ENCODE measurements around the gene PPP6R2. TPM values are rescaled to one million over a fixed set of nuclear protein-coding genes. Genes with fewer than 3 reads are reported as not detected.
"Not testable (repeated sequence)": the region's sequence is repeated elsewhere in the genome, so short reads cannot be mapped to it uniquely, and the experiment has no call there.

Gene PPP6R2
- total RNA-seq, 2 donors from 2014 or later = 44.6 to 61.0 TPM

DNA sequence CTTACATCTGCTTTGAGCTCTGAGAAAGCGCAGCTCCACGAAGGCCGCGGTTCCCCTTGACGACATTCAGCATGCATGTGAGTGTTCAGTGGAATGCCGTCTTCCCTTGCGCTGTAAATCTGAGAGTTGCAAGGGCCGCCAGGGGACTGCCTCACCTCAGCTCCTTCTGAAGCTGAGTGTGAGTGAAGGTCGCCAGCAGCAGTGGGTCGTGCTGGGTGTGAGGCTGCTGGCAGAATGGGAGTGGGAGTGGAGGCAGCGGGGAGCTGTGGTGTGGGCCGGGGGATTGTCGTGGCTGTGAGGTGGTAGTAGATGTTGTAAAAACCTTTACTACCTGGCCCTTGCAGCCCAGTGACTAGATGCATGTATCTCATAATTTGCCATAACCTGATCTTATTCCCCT lies 65.2 kb downstream of the PPP6R2 start:
- no peak for ATAC-seq
- no peak for DNase-seq
- intact Hi-C loops (cut with DNase I, micrococcal nuclease) = no loop called here

DNA sequence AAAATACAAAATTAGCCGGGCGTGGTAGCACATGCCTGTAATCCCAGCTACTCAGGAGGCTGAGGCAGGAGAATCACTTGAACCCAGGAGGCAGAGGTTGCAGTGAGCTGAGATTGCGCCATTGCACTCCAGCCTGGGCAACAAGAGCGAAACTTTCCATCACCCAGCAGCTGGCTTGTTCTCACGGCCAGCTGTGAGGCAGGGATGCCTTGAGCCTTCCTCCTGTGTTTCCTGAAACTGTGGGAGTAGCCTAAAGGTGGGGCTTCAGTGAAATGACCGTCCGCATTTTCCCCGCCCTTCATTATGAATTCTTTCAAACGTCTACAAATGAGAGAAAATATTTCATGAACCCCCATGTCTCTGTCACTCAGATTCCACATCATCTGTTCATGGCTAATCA lies 65.8 kb downstream of the PPP6R2 start:
- ATAC-seq; DNase-seq; intact Hi-C loops (cut with DNase I, micrococcal nuclease): not testable (repeated sequence)

DNA sequence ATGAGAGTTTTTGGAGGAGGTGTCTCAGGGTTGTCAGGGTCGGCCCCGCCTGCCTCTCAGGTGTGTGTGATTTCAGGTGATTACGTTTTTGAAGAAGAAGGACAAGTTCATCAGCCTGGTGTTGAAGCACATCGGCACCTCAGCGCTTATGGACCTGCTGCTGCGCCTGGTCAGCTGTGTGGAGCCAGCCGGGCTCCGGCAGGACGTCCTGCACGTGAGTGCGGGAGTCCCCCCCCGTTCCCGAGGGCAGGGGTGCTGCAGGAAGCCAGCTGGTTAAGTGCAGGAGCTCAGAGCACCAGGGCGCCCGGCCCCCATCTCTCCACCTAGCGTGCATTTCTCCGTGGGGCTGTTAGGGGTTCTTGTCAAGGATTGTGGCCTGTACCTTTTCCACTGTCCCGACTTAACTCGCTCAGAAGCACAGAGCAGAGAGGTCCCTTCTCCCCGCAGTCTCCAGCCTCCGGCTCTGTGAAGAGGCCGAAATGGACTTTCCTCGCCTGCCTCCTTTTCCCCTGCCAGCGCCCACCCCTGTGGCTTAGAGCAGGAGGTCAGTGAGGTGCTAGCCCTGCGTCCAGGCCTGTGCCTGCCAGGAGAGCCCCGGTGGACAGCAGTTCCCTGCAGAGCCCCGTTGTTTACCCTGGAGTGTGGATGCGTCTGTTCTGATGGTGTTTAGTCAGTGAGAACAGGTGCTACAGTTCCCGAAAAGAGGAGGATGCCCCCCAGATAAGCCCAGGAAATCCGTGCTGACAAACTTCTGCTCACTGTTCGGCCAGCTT lies 71.5 kb downstream of the PPP6R2 start:
- intact Hi-C loops (cut with DNase I, micrococcal nuclease) = no loop called here
- DNase-seq (no peak), ATAC-seq (no peak)

DNA sequence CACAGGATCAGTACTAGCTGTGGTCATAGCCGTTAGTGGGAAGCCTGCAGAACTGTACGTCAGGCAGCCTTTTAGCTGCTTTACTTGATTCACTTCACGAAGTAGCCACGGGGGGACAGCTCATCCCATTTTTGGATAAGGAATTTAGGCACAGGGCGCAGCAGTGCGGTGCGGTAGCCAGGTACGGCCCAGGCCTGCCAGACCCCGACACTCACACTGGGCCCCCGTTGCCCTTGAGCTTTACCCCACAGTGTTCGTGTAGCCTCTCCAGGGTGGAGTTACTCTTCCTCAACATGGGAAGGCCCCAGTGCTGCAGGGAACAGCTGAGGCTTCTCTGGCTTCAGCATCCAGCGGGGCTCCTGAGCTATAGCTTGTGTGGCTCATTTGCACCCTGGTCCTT lies 72.3 kb downstream of the PPP6R2 start:
- ATAC-seq (no peak), DNase-seq (no peak)
- intact Hi-C loops (cut with DNase I, micrococcal nuclease) = no loop called here

DNA sequence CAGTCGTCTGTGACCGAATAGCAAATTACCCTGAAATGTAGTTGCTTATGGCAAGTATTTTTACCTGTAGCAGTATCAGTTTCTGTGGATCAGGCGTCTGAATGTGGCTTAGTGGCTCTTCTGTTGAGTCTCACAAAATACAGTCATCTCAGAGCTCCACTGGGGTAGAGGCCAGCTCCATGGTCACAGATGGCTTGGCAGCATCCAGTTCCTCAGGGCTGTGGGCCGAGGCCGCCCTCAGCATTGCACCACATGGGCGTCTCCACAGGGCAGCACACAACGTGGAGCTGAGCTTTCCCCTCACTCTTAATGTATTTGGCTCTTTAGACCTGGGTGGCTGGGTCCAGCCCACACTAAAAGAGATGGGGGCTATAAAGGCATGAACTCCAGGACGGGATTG lies 73.9 kb downstream of the PPP6R2 start:
- DNase-seq (no peak), ATAC-seq (no peak)
- intact Hi-C loops (cut with DNase I, micrococcal nuclease) = no loop called here

DNA sequence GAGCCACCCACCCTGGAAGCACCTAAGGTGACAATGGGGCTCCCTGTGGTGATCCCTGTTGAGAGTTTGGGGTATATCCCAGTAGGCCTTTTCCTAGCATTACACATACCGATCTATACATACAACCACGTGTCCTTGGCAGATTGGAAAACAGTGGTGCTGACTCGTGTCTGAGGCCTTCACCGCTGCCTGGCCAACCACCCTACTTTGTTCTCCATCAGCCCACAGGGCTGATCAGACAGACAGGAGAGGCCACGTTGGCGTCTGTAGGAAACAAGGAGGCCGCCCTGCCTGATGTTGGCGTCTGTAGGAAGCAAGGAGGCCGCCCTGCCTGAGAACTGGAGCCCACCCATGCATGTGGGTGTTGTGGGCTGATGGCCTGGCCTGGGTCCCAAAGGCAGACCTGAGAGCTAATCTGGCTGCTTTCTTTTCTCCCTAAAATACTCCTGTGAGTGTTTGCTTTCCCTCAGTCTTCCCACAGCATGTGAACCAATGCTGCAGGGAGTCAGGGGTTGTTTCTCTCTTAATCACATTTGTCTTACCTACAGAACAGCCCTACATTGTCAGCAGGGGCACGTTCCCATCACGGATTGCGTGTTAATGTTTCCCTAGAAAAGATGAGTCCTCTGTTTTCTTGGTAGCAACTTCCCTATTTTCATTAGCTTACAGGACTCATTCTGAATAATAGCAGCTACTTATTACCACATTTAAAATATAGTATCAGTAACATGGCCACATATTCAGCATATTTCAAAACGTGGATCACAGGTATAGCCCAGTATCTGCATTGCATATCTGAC lies 74.5 kb downstream of the PPP6R2 start:
- intact Hi-C loops (cut with DNase I, micrococcal nuclease) = no loop called here
- ATAC-seq (no peak), DNase-seq (no peak)

DNA sequence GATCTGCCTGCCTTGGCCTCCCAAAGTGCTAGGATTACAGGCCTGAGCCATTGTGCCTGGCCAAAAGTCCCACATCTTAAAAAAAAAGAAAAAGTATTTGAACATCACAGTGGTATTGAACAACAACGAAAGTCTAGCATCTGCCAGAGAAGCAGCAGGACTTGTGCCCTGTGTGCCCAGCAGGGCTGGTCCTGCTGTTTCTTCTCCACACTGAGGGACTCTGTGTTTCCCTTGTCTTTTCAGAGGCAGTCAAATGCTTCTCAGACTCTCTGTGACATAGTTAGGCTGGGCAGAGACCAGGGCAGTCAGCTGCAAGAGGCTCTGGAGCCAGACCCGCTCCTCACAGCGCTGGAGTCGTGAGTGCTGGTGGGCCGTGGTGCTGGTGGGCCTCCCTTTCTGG lies 75.5 kb downstream of the PPP6R2 start:
- no peak for DNase-seq
- intact Hi-C loops (cut with DNase I, micrococcal nuclease) = no loop called here
- ATAC-seq = no peak

DNA sequence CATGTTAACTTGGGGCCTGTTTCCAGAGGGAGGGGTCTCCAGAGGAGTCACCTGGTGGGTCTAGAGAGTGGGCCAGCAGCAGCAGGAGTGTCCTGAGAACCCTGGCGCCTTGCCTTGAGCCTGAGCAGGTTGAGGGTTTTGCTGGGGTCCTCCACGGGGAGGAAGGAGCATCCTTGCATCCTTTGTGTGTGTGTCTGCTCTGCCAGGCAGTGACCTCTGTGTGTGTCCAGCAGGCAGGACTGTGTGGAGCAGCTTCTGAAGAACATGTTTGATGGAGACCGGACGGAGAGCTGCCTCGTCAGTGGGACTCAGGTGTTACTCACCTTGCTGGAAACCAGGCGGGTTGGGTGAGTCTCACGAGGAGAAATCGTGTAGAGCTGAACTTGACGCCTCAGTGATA lies 76.0 kb downstream of the PPP6R2 start:
- no peak for DNase-seq
- intact Hi-C loops (cut with DNase I, micrococcal nuclease) = no loop called here
- no peak for ATAC-seq

DNA sequence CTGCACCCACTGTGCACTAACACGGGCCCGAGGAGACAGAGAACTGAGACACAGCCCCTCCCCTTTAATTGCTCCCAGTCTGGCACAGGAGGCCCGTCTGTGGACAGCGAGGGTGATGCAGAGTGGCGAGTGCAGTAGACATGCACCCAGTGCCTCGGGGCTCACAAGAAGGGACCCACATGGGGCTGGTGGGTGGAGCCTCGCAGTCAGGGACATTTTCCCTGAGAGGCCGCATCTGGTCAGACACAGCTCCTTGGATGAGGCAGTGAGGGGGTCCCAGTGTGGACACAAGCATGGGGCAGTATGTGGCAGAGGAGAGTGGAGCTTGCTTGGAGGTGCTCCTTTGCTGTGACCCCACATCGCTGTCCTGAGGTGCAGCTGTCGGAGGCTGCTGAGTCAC lies 76.9 kb downstream of the PPP6R2 start:
- intact Hi-C loops (cut with DNase I, micrococcal nuclease) = no loop called here
- DNase-seq (no peak), ATAC-seq (no peak)

DNA sequence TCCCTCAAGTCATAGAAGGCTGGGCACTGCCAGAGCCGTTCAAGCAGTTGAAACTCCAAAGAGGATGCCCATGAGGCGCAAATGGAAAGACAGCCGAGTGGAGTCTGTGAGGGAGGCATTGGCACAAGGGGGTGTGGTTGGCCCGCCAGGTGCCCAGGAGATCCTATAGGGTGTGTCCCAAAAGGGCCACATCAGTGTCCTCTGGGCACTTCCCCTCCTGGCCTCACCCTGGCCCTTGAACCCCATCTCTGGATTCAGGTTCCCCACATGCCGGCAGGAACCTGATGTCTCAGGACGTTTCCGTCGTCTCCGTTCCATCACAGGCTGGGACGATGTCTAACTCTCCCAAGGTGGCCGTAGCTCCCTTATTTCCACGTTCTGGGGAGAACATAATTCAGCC lies 77.5 kb downstream of the PPP6R2 start:
- ATAC-seq = no peak
- DNase-seq = no peak
- intact Hi-C loops (cut with DNase I, micrococcal nuclease) = no loop called here

DNA sequence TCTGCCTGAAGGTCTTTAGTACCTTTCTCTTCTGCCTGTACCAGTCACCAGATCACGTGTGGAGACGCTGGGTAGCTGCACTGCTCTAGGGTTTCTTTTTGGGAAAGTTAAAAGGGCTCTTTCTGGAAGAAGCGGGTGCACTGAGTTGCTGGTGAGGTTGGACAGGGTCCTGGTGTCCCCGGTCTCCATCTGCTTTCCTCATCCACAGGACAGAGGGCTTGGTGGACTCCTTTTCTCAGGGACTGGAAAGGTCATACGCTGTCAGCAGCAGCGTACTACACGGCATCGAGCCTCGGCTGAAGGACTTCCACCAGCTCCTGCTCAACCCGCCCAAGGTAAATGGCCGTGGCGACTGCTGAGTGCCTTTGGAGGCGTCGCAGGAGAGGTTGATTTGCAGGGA lies 78.9 kb downstream of the PPP6R2 start:
- intact Hi-C loops (cut with DNase I, micrococcal nuclease) = no loop called here
- no peak for DNase-seq
- no peak for ATAC-seq

DNA sequence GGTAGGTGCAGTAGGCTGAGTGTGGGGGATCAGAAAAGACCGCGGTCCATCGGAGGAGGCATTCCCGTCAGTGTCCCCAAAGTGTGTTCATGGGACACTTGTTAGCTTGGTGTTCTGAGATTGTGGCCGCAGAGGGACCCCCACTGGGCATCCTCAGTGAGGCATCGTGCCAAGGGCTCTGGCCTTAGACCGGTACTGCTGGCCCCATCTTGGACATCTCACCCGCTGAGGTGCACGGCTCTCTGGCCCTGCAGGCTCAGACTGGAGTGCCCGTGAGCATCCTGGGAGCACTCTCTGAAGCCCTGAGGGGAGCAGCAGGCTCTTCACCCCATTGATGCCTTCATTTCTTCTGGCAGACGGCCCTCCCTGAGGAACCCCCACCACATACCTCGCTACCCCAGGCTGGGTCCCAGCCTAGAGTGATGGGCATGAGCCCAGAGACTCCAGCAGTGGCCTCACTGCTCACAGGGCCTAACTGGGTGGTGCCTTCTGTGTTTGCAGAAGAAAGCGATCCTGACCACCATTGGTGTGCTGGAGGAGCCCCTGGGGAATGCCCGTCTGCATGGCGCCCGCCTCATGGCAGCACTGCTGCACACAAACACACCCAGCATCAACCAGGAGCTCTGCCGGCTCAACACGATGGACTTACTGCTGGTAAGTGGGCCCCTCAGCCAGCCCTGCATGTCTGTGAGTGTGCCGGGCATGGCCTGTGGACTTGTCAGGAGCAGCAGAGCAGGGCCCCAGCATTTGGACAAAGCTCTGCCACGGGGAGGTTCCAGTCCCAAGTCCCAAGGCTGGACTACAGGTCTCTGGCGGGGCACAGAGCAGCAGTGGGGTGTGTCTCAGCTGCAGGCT lies 80.1 kb downstream of the PPP6R2 start:
- intact Hi-C loops (cut with DNase I, micrococcal nuclease) = no loop called here
- DNase-seq (no peak), ATAC-seq (no peak)

DNA sequence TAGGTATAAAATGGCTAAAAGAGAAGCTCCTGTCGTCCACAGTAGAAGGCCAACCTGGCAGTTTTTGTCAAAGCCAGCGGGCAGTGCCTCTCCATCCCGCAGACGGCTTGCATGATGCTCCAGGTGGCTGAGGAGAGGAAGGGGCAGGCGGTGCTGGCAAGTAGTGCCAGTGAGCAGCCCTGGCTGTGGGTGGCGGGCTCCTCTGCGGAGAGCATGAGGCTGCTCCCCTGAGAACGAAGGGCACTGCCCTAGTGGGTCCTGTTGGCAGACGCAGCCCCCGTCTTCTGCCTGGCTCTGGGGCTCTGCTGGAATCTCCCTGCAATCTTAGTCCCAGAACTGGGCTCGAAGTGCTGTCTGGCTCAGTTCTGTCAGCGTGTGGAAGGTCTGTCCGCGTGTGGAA lies 80.8 kb downstream of the PPP6R2 start:
- ATAC-seq = no peak
- DNase-seq = no peak
- intact Hi-C loops (cut with DNase I, micrococcal nuclease) = no loop called here

DNA sequence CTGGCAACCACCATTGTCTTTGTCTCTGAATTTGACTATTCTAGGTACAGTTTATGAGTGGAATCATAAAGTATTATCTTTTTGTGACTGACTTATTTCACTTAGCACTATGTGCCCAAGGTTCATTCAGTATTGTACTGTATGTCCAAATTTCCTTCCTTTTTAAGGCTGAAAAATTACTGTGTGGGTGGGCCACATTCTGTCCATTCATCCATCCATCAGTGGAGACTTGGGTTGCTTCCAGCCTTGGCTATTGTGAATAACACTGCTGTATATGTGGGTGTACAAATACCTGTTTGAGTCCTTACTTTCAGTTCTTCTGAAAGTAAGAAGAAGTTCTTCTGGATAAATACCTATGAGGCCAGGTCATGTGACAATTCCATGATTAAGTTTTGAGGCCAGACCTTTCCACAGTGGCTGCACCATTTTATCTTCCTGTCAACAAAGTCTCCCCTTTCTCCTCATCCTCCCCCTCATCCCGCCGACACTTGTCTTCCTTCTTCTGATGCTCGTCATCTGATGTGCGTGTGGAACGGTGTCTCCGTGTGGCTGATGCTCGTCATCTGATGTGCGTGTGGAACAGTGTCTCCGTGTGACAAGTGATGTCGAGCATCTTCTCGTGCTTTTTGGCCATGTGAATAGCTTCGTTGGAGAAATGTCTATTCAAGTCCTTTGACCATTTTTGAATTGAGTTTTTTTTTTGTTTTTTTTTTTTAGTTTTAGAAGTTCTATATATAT lies 82.2 kb downstream of the PPP6R2 start:
- ATAC-seq (no peak), DNase-seq (no peak)
- intact Hi-C loops (cut with DNase I, micrococcal nuclease) = no loop called here

DNA sequence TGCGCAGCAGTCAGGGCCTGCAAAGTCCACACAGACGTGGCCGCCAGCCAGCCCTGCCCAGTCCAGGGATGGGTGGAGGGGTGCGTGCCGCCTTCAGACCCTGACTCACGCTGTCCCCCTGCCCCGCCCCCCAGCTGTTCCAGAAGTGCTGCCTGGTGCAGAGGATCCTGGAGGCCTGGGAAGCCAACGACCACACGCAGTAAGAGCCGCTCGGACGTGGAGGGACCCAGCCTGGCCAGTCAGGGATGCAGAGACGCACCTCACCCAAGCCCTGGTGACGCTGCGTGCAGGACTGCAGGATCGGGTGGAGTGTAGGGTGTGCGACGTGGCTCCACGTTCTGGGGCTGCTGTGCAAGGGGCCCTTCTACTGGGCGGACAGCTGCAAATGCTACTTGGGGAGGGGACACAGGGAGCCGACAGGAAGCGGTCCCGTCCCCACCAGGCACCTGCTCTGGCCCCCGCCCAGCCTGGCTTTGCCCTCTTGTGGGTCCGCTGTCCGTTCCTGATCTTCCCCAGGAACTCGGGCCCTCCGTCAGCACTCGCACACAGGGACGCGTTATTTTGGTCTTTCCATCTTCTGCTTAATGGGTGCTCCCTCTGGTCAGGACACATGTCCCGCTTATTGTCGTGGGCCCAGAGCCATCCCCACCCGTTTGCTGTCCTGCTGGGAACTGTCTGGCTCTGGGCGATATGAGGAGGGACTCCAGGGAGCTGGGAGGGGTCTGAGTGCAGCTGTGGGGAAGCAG lies 89.2 kb downstream of the PPP6R2 start:
- intact Hi-C loops (cut with DNase I, micrococcal nuclease) = no loop called here
- no peak for ATAC-seq
- no peak for DNase-seq

DNA sequence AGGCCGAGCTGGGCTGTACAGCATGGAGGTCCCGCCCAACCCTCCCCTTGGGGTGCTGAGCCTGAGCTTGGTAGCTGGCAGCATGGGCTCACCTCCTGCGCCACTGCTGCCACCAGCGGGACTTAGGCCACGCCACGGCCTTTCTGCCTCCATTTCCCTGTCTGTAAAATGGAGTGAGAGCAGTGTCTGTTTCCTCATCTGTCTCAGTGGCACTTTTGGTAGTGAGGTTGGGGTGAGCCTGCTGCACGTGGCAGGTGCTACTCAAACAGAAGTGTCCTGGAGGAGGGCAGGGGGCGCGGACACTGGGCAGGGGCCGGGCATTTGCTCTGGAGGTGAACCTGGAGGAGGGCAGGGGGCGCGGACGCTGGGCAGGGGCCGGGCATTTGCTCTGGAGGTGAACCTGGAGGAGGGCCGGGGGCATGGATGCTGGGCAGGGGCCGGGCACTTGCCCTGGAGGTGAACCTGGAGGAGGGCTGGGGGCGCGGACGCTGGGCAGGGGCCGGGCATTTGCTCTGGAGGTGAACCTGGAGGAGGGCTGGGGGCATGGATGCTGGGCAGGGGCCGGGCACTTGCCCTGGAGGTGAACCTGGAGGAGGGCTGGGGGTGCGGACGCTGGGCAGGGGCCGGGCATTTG lies 89.9 kb downstream of the PPP6R2 start:
- ATAC-seq; DNase-seq; intact Hi-C loops (cut with DNase I, micrococcal nuclease): not testable (repeated sequence)

DNA sequence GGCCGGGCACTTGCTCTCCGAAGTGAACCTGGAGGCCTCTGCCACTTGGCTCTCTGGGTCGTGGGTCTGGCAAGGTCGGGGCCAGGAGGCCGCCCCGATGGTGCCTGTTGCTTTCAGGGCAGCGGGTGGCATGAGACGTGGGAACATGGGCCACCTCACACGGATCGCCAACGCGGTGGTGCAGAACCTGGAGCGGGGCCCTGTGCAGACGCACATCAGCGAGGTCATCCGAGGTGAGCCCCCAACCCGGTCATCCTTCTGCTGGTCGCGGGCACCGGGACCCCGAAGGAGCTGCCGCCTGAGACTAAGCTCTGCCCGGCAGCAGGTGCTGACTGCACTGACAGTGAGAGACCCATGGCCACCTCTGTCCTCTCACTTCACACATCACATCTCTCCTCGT lies 91.7 kb downstream of the PPP6R2 start:
- no peak for DNase-seq
- no peak for ATAC-seq
- intact Hi-C loops (cut with DNase I, micrococcal nuclease) = no loop called here
